Measurements from ENCODE around the gene HAUS3.
"Not testable (repeated sequence)": the region's sequence is repeated elsewhere in the genome, so short reads cannot be mapped to it uniquely, and the experiment has no call there.

The HAUS3 gene

DNA sequence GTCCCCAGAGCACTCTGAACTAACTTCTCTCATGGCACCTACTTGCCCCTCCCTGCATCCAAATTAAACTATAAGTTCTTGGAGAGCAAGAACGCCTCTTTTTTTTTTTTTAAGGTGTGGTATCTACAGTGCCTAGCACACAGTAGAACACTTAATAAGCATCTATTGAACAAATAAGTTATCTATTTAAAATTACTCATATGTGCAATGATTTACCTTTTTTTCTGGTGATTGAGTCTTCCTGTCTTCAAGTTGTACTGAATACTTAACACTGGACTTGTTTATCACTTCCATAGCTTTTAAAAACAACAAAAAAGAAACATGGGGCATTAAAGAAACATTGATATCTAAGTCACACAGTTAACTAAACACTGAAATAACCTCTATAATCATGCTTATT lies 29.1 kb downstream of the HAUS3 start:
- no peak for DNase-seq

DNA sequence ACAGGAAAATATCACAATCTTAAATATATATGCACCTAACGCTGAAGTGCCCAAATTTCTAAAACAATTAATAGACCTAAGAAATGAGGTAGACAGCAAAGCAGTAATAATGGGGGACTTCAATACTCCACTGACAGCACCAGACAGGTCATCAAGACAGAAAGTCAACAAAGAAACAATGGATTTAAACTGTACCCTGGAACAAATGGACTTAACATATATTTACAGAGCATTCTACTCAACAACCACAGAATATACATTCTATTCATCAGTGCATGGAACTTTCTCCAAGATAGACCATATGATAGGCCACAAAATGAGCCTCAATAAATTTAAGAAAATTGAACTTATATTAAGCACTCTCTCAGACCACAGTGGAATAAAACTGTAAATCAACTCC lies 39.1 kb downstream of the HAUS3 start:
- not testable (repeated sequence) for DNase-seq

- no peak for DNase-seq
These were observed 47.4 kb downstream of the HAUS3 start for GRCh38 chr4:2194496-2194895.

- DNase-seq = no peak
These were observed 48.6 kb downstream of the HAUS3 start for GRCh38 chr4:2193326-2193725.

- DNase-seq = no peak
These were observed 55.1 kb downstream of the HAUS3 start for GRCh38 chr4:2186865-2187172.

GRCh38 chr4:2186133-2186864 lies 55.6 kb downstream of the HAUS3 start:
- DNase-seq = no peak

- DNase-seq = no peak
These were observed 58.5 kb downstream of the HAUS3 start for GRCh38 chr4:2183394-2183793.

- DNase-seq = no peak
These were observed 58.9 kb downstream of the HAUS3 start for GRCh38 chr4:2182994-2183393.

DNA sequence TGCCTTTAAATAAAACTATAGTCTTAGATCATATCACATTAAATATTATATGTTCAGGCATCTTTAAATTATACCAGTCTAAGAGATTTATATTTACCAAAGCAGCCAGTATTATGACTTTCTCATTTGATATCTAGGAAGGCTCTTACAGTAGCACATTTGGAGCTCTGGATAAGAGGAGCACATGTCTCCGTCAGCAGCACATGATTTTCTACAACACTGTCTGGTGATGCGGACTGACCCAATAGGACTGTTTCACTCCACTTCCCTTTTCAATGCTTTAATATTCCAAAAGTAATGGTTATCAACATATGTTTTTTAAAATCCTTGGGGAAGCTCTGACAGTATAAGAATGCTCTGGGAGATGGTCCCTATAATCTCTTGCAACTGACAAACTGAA lies 61.5 kb downstream of the HAUS3 start:
- DNase-seq = no peak

DNA sequence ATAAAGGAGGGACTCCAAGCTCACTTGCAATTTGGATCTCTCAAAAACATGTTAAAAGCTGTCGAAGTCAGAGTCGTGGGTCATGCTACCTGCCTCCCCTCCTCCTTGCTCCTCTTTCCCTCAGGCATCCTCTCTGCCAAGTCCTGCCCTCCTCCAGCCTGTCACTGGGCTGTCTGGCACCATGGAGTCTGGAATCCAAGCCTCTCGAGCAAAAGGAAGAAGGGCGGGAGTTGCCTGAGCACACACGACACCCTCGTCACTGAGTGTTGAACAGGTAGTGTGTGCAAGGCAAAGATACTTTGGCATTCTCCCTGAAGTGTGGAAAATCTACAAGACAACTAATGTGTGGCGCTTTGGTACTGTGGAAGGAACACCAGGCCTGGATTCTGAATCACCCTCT lies 62.2 kb downstream of the HAUS3 start:
- DNase-seq = no peak

GRCh38 chr4:2178986-2179385 lies 62.9 kb downstream of the HAUS3 start:
- no peak for DNase-seq
